RPMI7951 (cell line): ENCODE results near the gene LUC7L3. TPM values are rescaled to one million over a fixed set of nuclear protein-coding genes. Genes with fewer than 3 reads are reported as not detected.
"Not testable (repeated sequence)": the region's sequence is repeated elsewhere in the genome, so short reads cannot be mapped to it uniquely, and the experiment has no call there.

Source experiments
- DNase-seq: peaks from one replicate; pipeline ENCODE4 v3.0.0-alpha.2; 2012; ENCODE audit warnings: low read depth
- total RNA-seq: library from RNA; depleted of rRNA; stranded (reverse); fragments of >200 nt; shearing (Covaris generic); gene quantifications from 2 replicates; pipeline ENCODE4 v1.2.3, GENCODE V29; 2014

Gene LUC7L3
- total RNA-seq, 1 experiment from 2014 or later: 21.7 TPM

- peak; percentile 71 for DNase-seq
Observed at GRCh38 chr17:50783193-50783660, 63.8 kb downstream of the LUC7L3 start.

GRCh38 chr17:50783905-50784304, 64.5 kb downstream of the LUC7L3 start:
- DNase-seq: no peak

GRCh38 chr17:50785126-50785525, 65.7 kb downstream of the LUC7L3 start:
- DNase-seq: no peak

- no peak for DNase-seq
Observed at GRCh38 chr17:50785946-50786570, 66.7 kb downstream of the LUC7L3 start.

GRCh38 chr17:50787106-50787505, 67.7 kb downstream of the LUC7L3 start:
- no peak for DNase-seq

- no peak for DNase-seq
Observed at GRCh38 chr17:50790618-50791017, 71.2 kb downstream of the LUC7L3 start.

- DNase-seq: no peak
Observed at GRCh38 chr17:50792132-50792531, 72.7 kb downstream of the LUC7L3 start.

- no peak for DNase-seq
Observed at GRCh38 chr17:50793007-50793406, 73.6 kb downstream of the LUC7L3 start.

- DNase-seq: no peak
Observed at GRCh38 chr17:50794361-50794760, 75.0 kb downstream of the LUC7L3 start.

- no peak for DNase-seq
Observed at GRCh38 chr17:50797135-50797810, 77.9 kb downstream of the LUC7L3 start.

- DNase-seq: no peak
Observed at GRCh38 chr17:50798424-50799288, 79.3 kb downstream of the LUC7L3 start.

GRCh38 chr17:50799582-50799981, 80.2 kb downstream of the LUC7L3 start:
- no peak for DNase-seq

GRCh38 chr17:50800196-50800700, 80.8 kb downstream of the LUC7L3 start:
- no peak for DNase-seq

GRCh38 chr17:50802609-50803571, 83.5 kb downstream of the LUC7L3 start:
- DNase-seq: no peak

GRCh38 chr17:50803676-50804075, 84.3 kb downstream of the LUC7L3 start:
- DNase-seq: no peak

- DNase-seq: not testable (repeated sequence)
Observed at GRCh38 chr17:50804749-50805475, 85.5 kb downstream of the LUC7L3 start.

GRCh38 chr17:50805486-50805885, 86.1 kb downstream of the LUC7L3 start:
- no peak for DNase-seq
